ENCODE results near the gene RAE1. TPM values are rescaled to one million over a fixed set of nuclear protein-coding genes. Genes with fewer than 3 reads are reported as not detected.

Gene RAE1
- total and polyA plus RNA-seq, 7 donors = 9.1 to 23.6 (median 14.7) TPM

GRCh38 chr20:57420571-57421252, 69.7 kb downstream of the RAE1 start:
- Histone ChIP-seq H3K27me3 (ENCODE audit: insufficient read depth in 3 of 3, low read length in 2 of 3) (no peaks in the 10 kb centered on the region), H3K4me3 (no peak overlapping the region), H3K36me3 (ENCODE audit: insufficient read depth in 1 of 2, low read depth in 1 of 2) (no peaks in the 10 kb centered on the region), H3K4me1 (no peaks in the 10 kb centered on the region), H3K27ac (no peak overlapping the region), H3K9me3 (no peaks in the 10 kb centered on the region)
- ATAC-seq = no peak
- WGBS, 3 donors = 78 to 79% (median 79%) methylated on average over 20 of the region's 20 CpGs
- DNase-seq = peak in 1 of 2 donors; percentile 40
- intact Hi-C loops (cut with DNase I) = no loop called here
- no peak for TF ChIP-seq CTCF (IDR thresholded peaks at IDR 0.05)

GRCh38 chr20:57421253-57422220, 70.5 kb downstream of the RAE1 start:
- Histone ChIP-seq H3K4me3 (no peak overlapping the region), H3K27me3 (ENCODE audit: insufficient read depth in 3 of 3, low read length in 2 of 3) (no peaks in the 10 kb centered on the region), H3K9me3 (no peaks in the 10 kb centered on the region), H3K36me3 (ENCODE audit: insufficient read depth in 1 of 2, low read depth in 1 of 2) (no peaks in the 10 kb centered on the region), H3K27ac (no peak overlapping the region), H3K4me1 (no peaks in the 10 kb centered on the region)
- TF ChIP-seq CTCF (IDR thresholded peaks at IDR 0.05) = no peak
- intact Hi-C loops (cut with DNase I) = no loop called here
- peak in 1 of 2 donors; percentile 34 for DNase-seq
- 80 to 82% (median 80%) methylated on average over 26 of the region's 26 CpGs for WGBS, 3 donors
- ATAC-seq = peak in 1 of 4 donors; percentile 50

- no peaks in the 10 kb centered on the region for H3K9me3 ChIP-seq
- no peaks in the 10 kb centered on the region for H3K4me1 ChIP-seq
- ATAC-seq = no peak
- TF ChIP-seq CTCF (IDR thresholded peaks at IDR 0.05) = no peak
- no peak overlapping the region for H3K27ac ChIP-seq
- H3K4me3 ChIP-seq = no peak overlapping the region
- WGBS, 3 donors = 57 to 75% (median 67%) methylated on average over 7 of the region's 7 CpGs
- no peak for DNase-seq
- no peaks in the 10 kb centered on the region for H3K36me3 ChIP-seq (ENCODE audit: insufficient read depth in 1 of 2, low read depth in 1 of 2)
- no peaks in the 10 kb centered on the region for H3K27me3 ChIP-seq (ENCODE audit: insufficient read depth in 3 of 3, low read length in 2 of 3)
- intact Hi-C loops (cut with DNase I) = no loop called here
These were observed 71.2 kb downstream of the RAE1 start for GRCh38 chr20:57422254-57422653.

- no peak overlapping the region for H3K27ac ChIP-seq
- no peak overlapping the region for H3K4me3 ChIP-seq
- no peak for TF ChIP-seq CTCF (IDR thresholded peaks at IDR 0.05)
- no peaks in the 10 kb centered on the region for H3K27me3 ChIP-seq (ENCODE audit: insufficient read depth in 3 of 3, low read length in 2 of 3)
- ATAC-seq = peak in 1 of 4 donors; percentile 32
- peaks cover 9% of the 10 kb centered on the region for H3K4me1 ChIP-seq
- H3K9me3 ChIP-seq = no peaks in the 10 kb centered on the region
- no peaks in the 10 kb centered on the region for H3K36me3 ChIP-seq (ENCODE audit: insufficient read depth in 1 of 2, low read depth in 1 of 2)
- intact Hi-C loops (cut with DNase I) = no loop called here
- peak in 1 of 2 donors; percentile 66 for DNase-seq
- 55 to 68% (median 59%) methylated on average over 12 to 17 of the region's 17 CpGs for WGBS, 3 donors
These were observed 74.3 kb downstream of the RAE1 start for GRCh38 chr20:57425150-57426013.
